ENCODE measurements around the gene ZNF761.
A peak's percentile ranks its signal among the peaks of the same experiment; 100 is the strongest.
"Not testable (repeated sequence)": the region's sequence is repeated elsewhere in the genome, so short reads cannot be mapped to it uniquely, and the experiment has no call there.

The ZNF761 gene

DNA sequence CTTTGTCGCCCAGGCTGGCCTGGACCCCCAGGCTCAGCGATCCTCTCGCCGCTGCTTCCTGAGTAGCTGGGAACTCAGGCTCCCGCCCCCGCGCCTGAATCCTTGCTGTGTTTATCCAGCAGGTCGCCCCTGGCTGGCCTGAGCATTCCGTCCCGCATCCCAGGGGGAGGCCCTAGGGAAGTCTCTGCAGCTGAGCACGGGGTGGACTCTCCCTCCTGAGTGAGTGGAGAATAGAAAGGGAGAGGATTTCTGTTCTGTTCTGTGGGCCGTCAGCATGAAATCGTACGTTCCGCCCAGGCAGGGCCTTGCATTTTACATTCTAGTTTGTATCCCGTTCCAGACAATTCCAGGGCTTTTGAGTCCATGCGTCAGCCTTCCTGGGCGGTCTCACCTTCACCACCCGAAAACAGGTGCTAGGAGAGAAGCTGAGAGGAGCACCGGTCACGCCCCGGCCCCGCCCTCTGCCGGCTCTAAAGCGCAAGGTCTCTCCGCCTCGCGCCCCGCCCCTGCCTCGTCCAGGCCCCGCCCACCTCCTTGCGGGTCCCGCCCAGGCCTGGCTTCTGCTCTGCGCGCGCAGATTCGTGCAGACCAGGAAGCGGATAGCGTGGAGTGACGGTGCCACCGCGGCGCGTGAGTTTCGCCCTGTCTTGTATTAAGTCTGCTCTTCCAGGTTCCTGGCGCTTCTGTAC lies at the start of gene ZNF761:
ZNF761 (plus strand) TSS at position 586 of the 689 bp plus-strand sequence. CDS start 15,285 bp downstream, outside the sequence.
- TF ChIP-seq, protein P1, sequence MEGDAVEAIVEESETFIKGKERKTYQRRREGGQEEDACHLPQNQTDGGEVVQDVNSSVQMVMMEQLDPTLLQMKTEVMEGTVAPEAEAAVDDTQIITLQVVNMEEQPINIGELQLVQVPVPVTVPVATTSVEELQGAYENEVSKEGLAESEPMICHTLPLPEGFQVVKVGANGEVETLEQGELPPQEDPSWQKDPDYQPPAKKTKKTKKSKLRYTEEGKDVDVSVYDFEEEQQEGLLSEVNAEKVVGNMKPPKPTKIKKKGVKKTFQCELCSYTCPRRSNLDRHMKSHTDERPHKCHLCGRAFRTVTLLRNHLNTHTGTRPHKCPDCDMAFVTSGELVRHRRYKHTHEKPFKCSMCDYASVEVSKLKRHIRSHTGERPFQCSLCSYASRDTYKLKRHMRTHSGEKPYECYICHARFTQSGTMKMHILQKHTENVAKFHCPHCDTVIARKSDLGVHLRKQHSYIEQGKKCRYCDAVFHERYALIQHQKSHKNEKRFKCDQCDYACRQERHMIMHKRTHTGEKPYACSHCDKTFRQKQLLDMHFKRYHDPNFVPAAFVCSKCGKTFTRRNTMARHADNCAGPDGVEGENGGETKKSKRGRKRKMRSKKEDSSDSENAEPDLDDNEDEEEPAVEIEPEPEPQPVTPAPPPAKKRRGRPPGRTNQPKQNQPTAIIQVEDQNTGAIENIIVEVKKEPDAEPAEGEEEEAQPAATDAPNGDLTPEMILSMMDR (IDR thresholded peaks at IDR 0.05; ENCODE audit: low read depth, low read length): peak; percentile 36
- DNase-seq (ENCODE audit: extremely low read depth, low read depth): peak; percentile 57

- no peak for DNase-seq (ENCODE audit: extremely low read depth, low read depth)
- TF ChIP-seq, protein P1 (IDR thresholded peaks at IDR 0.05; ENCODE audit: low read depth, low read length): no peak
These were observed 43.6 kb upstream of the ZNF761 start for GRCh38 chr19:53388168-53388567.

- TF ChIP-seq, protein P1 (IDR thresholded peaks at IDR 0.05; ENCODE audit: low read depth, low read length): no peak
- no peak for DNase-seq (ENCODE audit: extremely low read depth, low read depth)
These were observed 42.9 kb upstream of the ZNF761 start for GRCh38 chr19:53388904-53389303.

DNA sequence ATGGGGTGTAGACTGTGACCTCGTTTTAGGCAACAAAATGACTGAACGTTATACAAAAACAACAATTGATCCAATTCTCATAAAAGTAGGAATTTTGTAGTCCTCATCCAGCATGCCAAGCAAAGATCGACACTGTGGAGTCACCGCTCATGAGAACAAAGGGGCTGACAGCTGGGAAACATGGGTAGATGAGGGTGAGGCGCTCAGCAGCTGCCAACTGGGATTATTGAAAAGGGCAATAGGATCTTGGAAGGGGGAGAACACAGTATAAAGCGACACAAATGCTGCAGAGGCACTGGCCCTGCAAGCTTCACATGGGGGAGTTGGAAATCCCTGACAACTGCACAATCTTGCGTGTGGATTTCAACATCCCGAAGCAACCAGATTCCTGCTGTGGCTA lies 42.2 kb upstream of the ZNF761 start:
- TF ChIP-seq, protein P1 (IDR thresholded peaks at IDR 0.05; ENCODE audit: low read depth, low read length): no peak
- DNase-seq (ENCODE audit: extremely low read depth, low read depth): no peak

DNA sequence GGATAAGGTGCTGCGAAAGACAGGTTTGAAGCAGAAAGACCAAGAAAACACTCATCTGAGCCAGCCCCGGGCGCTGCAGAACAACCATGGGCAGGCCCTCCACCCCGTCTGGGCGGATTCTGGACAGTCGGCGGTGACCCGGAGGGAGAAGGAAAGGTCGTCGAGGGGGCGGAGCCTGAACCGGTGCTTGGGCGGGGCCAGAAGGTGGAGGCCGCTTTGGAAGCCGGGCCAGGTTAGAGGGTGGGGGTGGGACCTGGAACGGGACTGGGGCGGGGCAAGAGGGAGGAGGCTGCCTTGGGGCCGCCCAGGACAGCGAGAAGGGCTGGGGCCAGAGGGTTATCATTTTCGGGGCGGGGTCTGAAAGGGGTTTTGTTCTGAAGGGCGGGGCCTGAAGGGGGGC lies 41.8 kb upstream of the ZNF761 start:
- no peak for DNase-seq (ENCODE audit: extremely low read depth, low read depth)

GRCh38 chr19:53394522-53394973 lies 37.2 kb upstream of the ZNF761 start:
- peak; percentile 11 for DNase-seq (ENCODE audit: extremely low read depth, low read depth)
- TF ChIP-seq, protein P1 (IDR thresholded peaks at IDR 0.05; ENCODE audit: low read depth, low read length): no peak

More for the DNA sequence above, 41.8 kb upstream of the ZNF761 start:
- TF ChIP-seq, protein P1 (IDR thresholded peaks at IDR 0.05; ENCODE audit: low read depth, low read length): no peak

DNA sequence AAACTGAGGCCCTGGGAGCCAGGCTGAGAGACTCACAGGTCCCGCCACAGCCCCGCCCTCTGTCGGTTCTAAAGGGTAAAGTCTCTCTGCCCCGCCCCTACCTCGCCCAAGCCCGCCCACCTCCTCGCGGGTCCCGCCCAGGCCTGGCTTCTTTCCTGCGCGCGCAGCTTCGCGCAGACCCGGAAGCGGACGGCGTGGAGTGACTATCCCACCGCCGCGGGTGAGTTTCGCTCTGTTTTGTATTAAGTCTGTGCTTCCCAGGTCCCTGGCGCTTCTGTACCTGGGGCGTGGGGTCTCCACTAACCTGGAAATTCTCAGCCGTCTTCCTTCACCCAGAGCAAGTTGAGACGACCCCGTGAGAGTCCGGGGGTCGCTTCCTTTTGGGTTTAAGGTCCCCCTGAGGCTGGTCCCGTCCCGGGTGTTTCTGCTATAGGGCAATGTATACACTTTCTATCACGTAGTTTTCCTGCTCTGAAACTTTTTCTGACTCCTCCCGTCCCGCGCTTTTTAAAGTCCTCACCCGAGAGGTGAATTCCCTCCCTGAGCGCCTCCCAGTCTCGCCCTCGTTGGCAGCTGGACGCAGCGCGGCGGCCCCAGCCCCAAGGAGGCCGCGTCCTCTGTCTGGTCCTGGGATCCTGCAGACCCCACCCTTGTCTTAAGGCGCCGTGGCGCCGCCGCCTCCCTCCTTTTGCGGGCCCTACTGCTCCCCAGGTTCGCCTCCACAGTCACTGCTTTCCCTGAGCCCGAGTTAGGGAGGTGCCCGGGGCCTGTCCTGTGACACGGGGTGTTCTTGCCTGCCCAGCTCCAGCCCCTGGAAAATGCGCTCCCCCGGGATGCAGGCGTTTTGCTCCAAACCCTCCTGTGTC lies 36.6 kb upstream of the ZNF761 start, which contains the start of gene ZNF765:
ZNF765 (plus strand) TSS at position 176 of the 866 bp plus-strand sequence. CDS start 2,867 bp downstream, outside the sequence.
- DNase-seq (ENCODE audit: extremely low read depth, low read depth): peak; percentile 79
- TF ChIP-seq, protein P1 (IDR thresholded peaks at IDR 0.05; ENCODE audit: low read depth, low read length): peak; percentile 56

GRCh38 chr19:53395840-53396524 lies 35.8 kb upstream of the ZNF761 start:
- DNase-seq (ENCODE audit: extremely low read depth, low read depth): not testable (repeated sequence)
